OCI-LY3 (cell line): ENCODE measurements around the gene HYAL1.

Experiments used
- H2AFZ ChIP-seq: fragments of 200-600, 300-600 bp; shearing (Covaris generic); 2 replicates; pipeline ENCODE4 v1.6.0; 2014; ENCODE audit warnings: antibody characterized with exemption, low read depth, low read length
- H3K27ac ChIP-seq: fragments of 200-600, 300-600 bp; sonication (generic); 2 replicates; pipeline ENCODE4 v1.5.1; 2014; ENCODE audit warnings: mild to moderate bottlenecking, low read length, moderate library complexity, mixed read lengths
- H3K27me3 ChIP-seq: fragments of 200-600, 300-600 bp; sonication (generic); 2 replicates; pipeline ENCODE4 v1.6.1; 2014; ENCODE audit warnings: low read depth, low read length, mixed read lengths
- H3K36me3 ChIP-seq: fragments of 200-600, 300-600 bp; sonication (generic); replicated peaks from 2 replicates; pipeline ENCODE3; 2014; ENCODE audit warnings: low read depth, low read length, mixed read lengths
- H3K4me1 ChIP-seq: fragments of 300-600, 200-600 bp; sonication (generic); 2 replicates; pipeline ENCODE4 v1.6.1; 2014; ENCODE audit warnings: low read length, mixed read lengths
- H3K4me2 ChIP-seq: fragments of 200-600, 300-600 bp; sonication (generic); 2 replicates; pipeline ENCODE4 v1.6.1; 2014; ENCODE audit warnings: low read length, mixed read lengths
- H3K4me3 ChIP-seq: fragments of 300-600, 200-600 bp; sonication (generic); 2 replicates; pipeline ENCODE4 v1.5.1; 2014; ENCODE audit warnings: antibody characterized with exemption, mild to moderate bottlenecking, low read length, moderate library complexity
- H3K79me2 ChIP-seq: fragments of 300-600, 200-600 bp; shearing (Covaris generic); 2 replicates; pipeline ENCODE4 v1.6.1; 2014; ENCODE audit warnings: mild to moderate bottlenecking, low read length, mixed read lengths
- H3K9ac ChIP-seq: fragments of 300-600, 200-600 bp; shearing (Covaris generic); 2 replicates; pipeline ENCODE4 v1.6.0; 2014; ENCODE audit warnings: mild to moderate bottlenecking, low read length, moderate library complexity
- H3K9me3 ChIP-seq: fragments of 200-600, 300-600 bp; shearing (Covaris generic); 2 replicates; pipeline ENCODE4 v1.6.1; 2014; ENCODE audit warnings: low read length, mixed read lengths; ENCODE audit not compliant: insufficient read depth
- H4K20me1 ChIP-seq: fragments of 200-600, 300-600 bp; sonication (generic); 2 replicates; pipeline ENCODE4 v1.6.1; 2016; ENCODE audit warnings: low read length, mixed read lengths; ENCODE audit not compliant: insufficient read depth
- CTCF ChIP-seq: fragments of 200-600, 300-600 bp; sonication (generic); IDR thresholded peaks from 2 replicates; pipeline ENCODE4 v1.5.1; 2014; ENCODE audit warnings: antibody characterized with exemption, low read length, low read depth
- EZH2phosphoT487 ChIP-seq: fragments of 200-600 bp; shearing (Covaris generic); IDR thresholded peaks from 2 replicates; pipeline ENCODE4 v1.6.1; 2018; ENCODE audit warnings: antibody characterized with exemption, mixed run types, low read depth

Gene HYAL1

GRCh38 chr3:50258029-50258680, 45.2 kb downstream of the HYAL1 start:
- Histone ChIP-seq H3K9me3 (0 out of 2 replicates have a peak, but pooled peaks cover 6% of the 10 kb centered on the region), H3K36me3 (peaks cover 52% of the 10 kb centered on the region), H3K9ac (no peak overlapping the region), H3K79me2 (no peaks in the 10 kb centered on the region), H3K27me3 (no peaks in the 10 kb centered on the region), H3K4me3 (no peak overlapping the region), H2AFZ (no peak overlapping the region), H3K27ac (no peak overlapping the region), H3K4me1 (peaks cover 13% of the 10 kb centered on the region), H3K4me2 (no peak overlapping the region), H4K20me1 (peaks cover 12% of the 10 kb centered on the region)
- no peak for TF ChIP-seq CTCF
- TF ChIP-seq EZH2phosphoT487: no peak

GRCh38 chr3:50256978-50257890, 46.1 kb downstream of the HYAL1 start:
- Histone ChIP-seq H4K20me1 (peaks cover 17% of the 10 kb centered on the region), H3K9ac (no peak overlapping the region), H3K4me3 (no peak overlapping the region), H3K4me1 (peaks cover 13% of the 10 kb centered on the region), H3K27ac (no peak overlapping the region), H3K4me2 (no peak overlapping the region), H3K36me3 (peaks cover 60% of the 10 kb centered on the region), H3K79me2 (no peaks in the 10 kb centered on the region), H3K9me3 (0 out of 2 replicates have a peak, but pooled peaks cover 6% of the 10 kb centered on the region), H2AFZ (no peak overlapping the region), H3K27me3 (no peaks in the 10 kb centered on the region)
- TF ChIP-seq EZH2phosphoT487 (no peak), CTCF (peak; percentile 39)

DNA sequence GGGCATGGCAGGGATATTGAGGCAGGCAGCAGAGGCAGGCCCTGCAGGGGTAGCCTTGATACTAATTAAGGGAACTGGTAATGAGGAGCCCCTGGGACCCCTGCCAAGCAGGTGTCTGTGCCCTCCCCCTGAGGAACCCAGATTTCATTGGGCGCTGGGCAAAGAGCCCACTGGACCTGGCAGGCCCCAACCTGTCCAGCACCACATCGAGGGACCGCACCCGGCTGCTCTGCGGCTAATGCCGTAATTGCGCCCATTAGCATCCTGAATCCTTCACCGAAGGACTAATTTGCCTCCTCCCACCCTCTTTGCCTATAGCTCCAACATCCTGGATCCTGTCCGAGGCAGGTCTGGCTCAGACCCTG, 48.1 kb downstream of the HYAL1 start:
- H3K9ac ChIP-seq: no peak overlapping the region
- no peaks in the 10 kb centered on the region for H3K27me3 ChIP-seq
- TF ChIP-seq CTCF (no peak), EZH2phosphoT487 (no peak)
- no peak overlapping the region for H3K27ac ChIP-seq
- H3K4me3 ChIP-seq: no peak overlapping the region
- peaks cover 12% of the 10 kb centered on the region for H3K79me2 ChIP-seq
- H3K4me2 ChIP-seq: no peak overlapping the region
- H3K9me3 ChIP-seq: 0 out of 2 replicates have a peak, but pooled peaks cover 6% of the 10 kb centered on the region
- no peak overlapping the region for H2AFZ ChIP-seq
- peaks cover 3% of the 10 kb centered on the region; the same call in 1 of the 2 replicates for H3K4me1 ChIP-seq
- H3K36me3 ChIP-seq: peaks cover 71% of the 10 kb centered on the region
- H4K20me1 ChIP-seq: peaks cover 35% of the 10 kb centered on the region
